H9 (cell line): ENCODE results near the gene IMPACT. TPM values are rescaled to one million over a fixed set of nuclear protein-coding genes. Genes with fewer than 3 reads are reported as not detected.

Experiments
- DNase-seq: peaks from one replicate; pipeline ENCODE4 v3.0.0-alpha.2; 2017
- H2AFZ ChIP-seq: one replicate; pipeline ENCODE4 v1.6.1; 2013; ENCODE audit warnings: mild to moderate bottlenecking, low read length, control low read depth, moderate library complexity
- H2AK5ac ChIP-seq: 2 replicates; pipeline ENCODE4 v1.6.1; 2013; ENCODE audit warnings: low read length, control low read depth, mixed read lengths; ENCODE audit not compliant: insufficient read length
- H2BK120ac ChIP-seq: one replicate; pipeline ENCODE4 v1.6.1; 2013; ENCODE audit warnings: low read depth, mild to moderate bottlenecking, low read length, control low read depth, inconsistent platforms; ENCODE audit not compliant: poor library complexity, severe bottlenecking
- H2BK12ac ChIP-seq: 2 replicates; pipeline ENCODE4 v1.6.1; 2013; ENCODE audit warnings: low read length, control low read depth, mixed read lengths, low read depth; ENCODE audit not compliant: insufficient read length
- H2BK15ac ChIP-seq: 2 replicates; pipeline ENCODE4 v1.6.1; 2013; ENCODE audit warnings: low read depth, low read length, control low read depth
- H2BK20ac ChIP-seq: one replicate; pipeline ENCODE4 v1.6.1; 2013; ENCODE audit warnings: low read depth, mild to moderate bottlenecking, low read length, control low read depth, inconsistent platforms; ENCODE audit not compliant: poor library complexity, severe bottlenecking
- H2BK5ac ChIP-seq: 2 replicates; pipeline ENCODE4 v1.6.1; 2013; ENCODE audit warnings: low read length, control low read depth, mixed read lengths; ENCODE audit not compliant: insufficient read length
- H3K14ac ChIP-seq: 2 replicates; pipeline ENCODE4 v1.6.1; 2013; ENCODE audit warnings: low read length, control low read depth; ENCODE audit not compliant: insufficient read depth
- H3K18ac ChIP-seq: 2 replicates; pipeline ENCODE4 v1.6.1; 2013; ENCODE audit warnings: low read depth, mild to moderate bottlenecking, mixed read lengths, low read length, control low read depth; ENCODE audit not compliant: insufficient read length
- H3K23ac ChIP-seq: 2 replicates; pipeline ENCODE4 v1.6.1; 2013; ENCODE audit warnings: low read length, control low read depth, mixed read lengths, low read depth; ENCODE audit not compliant: insufficient read length
- H3K23me2 ChIP-seq: 2 replicates; pipeline ENCODE4 v1.6.1; 2013; ENCODE audit warnings: low read depth, mild to moderate bottlenecking, mixed read lengths, low read length, control low read depth; ENCODE audit not compliant: insufficient read length, poor library complexity, severe bottlenecking
- H3K27ac ChIP-seq: 2 replicates; pipeline ENCODE4 v1.5.1; 2013; ENCODE audit warnings: low read length, control low read depth, mixed read lengths, low read depth; ENCODE audit not compliant: insufficient read length
- H3K27me3 ChIP-seq: 2 replicates; pipeline ENCODE4 v1.6.1; 2013; ENCODE audit warnings: low read length, control low read depth, inconsistent platforms; ENCODE audit not compliant: insufficient read depth
- H3K4ac ChIP-seq: 2 replicates; pipeline ENCODE4 v1.6.1; 2013; ENCODE audit warnings: low read depth, mild to moderate bottlenecking, control low read depth, inconsistent platforms, low read length, moderate library complexity
- H3K4me1 ChIP-seq: 2 replicates; pipeline ENCODE4 v1.6.1; 2013; ENCODE audit warnings: low read length, control low read depth, inconsistent platforms; ENCODE audit not compliant: insufficient read depth
- H3K4me2 ChIP-seq: 2 replicates; pipeline ENCODE4 v1.6.1; 2013; ENCODE audit warnings: low read length, control low read depth, mixed read lengths; ENCODE audit not compliant: insufficient read length, insufficient read depth
- H3K56ac ChIP-seq: 2 replicates; pipeline ENCODE4 v1.6.1; 2013; ENCODE audit warnings: low read depth, mild to moderate bottlenecking, mixed read lengths, low read length, control low read depth; ENCODE audit not compliant: insufficient read length
- H3K79me1 ChIP-seq: 2 replicates; pipeline ENCODE4 v1.6.1; 2013; ENCODE audit warnings: low read depth, mild to moderate bottlenecking, moderate library complexity, low read length, control low read depth, inconsistent platforms; ENCODE audit not compliant: insufficient read depth, poor library complexity, severe bottlenecking
- H3K79me2 ChIP-seq: 2 replicates; pipeline ENCODE4 v1.6.1; 2013; ENCODE audit warnings: low read length, control low read depth, inconsistent platforms; ENCODE audit not compliant: insufficient read depth
- H3K9ac ChIP-seq: 2 replicates; pipeline ENCODE4 v1.6.1; 2013; ENCODE audit warnings: low read length, control low read depth, mixed read lengths; ENCODE audit not compliant: insufficient read length; ENCODE audit errors: extremely low read depth
- H3K9me3 ChIP-seq: one replicate; pipeline ENCODE4 v1.6.1; 2013; ENCODE audit warnings: low read depth, low read length, inconsistent platforms; ENCODE audit not compliant: control insufficient read depth
- H3T11ph ChIP-seq: one replicate; pipeline ENCODE4 v1.6.1; 2013; ENCODE audit warnings: mild to moderate bottlenecking, low read length, control low read depth, inconsistent platforms
- H4K20me1 ChIP-seq: one replicate; pipeline ENCODE4 v1.6.1; 2013; ENCODE audit not compliant: control insufficient read depth, insufficient read length, insufficient read depth
- H4K5ac ChIP-seq: 2 replicates; pipeline ENCODE4 v1.6.1; 2013; ENCODE audit warnings: low read depth, mild to moderate bottlenecking, mixed read lengths, low read length, control low read depth; ENCODE audit not compliant: insufficient read length
- H4K8ac ChIP-seq: replicated peaks from 2 replicates; pipeline ENCODE4 v1.6.1; 2013; ENCODE audit warnings: low read length, control low read depth, mixed read lengths, low read depth; ENCODE audit not compliant: insufficient read length
- H4K91ac ChIP-seq: 2 replicates; pipeline ENCODE4 v1.6.1; 2013; ENCODE audit warnings: low read depth, mild to moderate bottlenecking, moderate library complexity, mixed read lengths, low read length, control low read depth; ENCODE audit not compliant: insufficient read length
- H3K27ac Mint-ChIP-seq, 3 experiments: 2 replicates in 2 of 3; 3 replicates in 1 of 3; pipeline ENCODE4 v1.8.0; 2020 to 2021; ENCODE audit warnings: mixed read lengths in 3 of 3, mild to moderate bottlenecking in 1 of 3, moderate library complexity in 1 of 3
- H3K27me3 Mint-ChIP-seq: 2 replicates; pipeline ENCODE4 v1.8.0; 2021; ENCODE audit warnings: low read depth, mild to moderate bottlenecking, moderate library complexity, mixed read lengths
- H3K36me3 Mint-ChIP-seq, 3 experiments: 2 replicates in 2 of 3; 3 replicates in 1 of 3; pipeline ENCODE4 v1.8.0; 2020 to 2021; ENCODE audit warnings: low read depth in 3 of 3, mixed read lengths in 3 of 3; ENCODE audit not compliant: insufficient read depth in 1 of 3
- H3K4me1 Mint-ChIP-seq, 2 experiments: 2 replicates each; pipeline ENCODE4 v1.8.0; 2020; ENCODE audit warnings: mixed read lengths in 2 of 2
- H3K4me3 Mint-ChIP-seq, 2 experiments: 2 replicates in 1 of 2; 3 replicates in 1 of 2; pipeline ENCODE4 v1.8.0; 2020 to 2021; ENCODE audit warnings: mild to moderate bottlenecking in 2 of 2, mixed read lengths in 2 of 2, moderate library complexity in 1 of 2
- H3K9me3 Mint-ChIP-seq, 2 experiments: 2 replicates in 1 of 2; 3 replicates in 1 of 2; pipeline ENCODE4 v1.8.0; 2020; ENCODE audit warnings: mild to moderate bottlenecking in 2 of 2, mixed read lengths in 2 of 2, moderate library complexity in 1 of 2
- CTCF ChIP-seq: fragments of 200-600 bp; sonication (generic); conservative IDR thresholded peaks from 3 replicates; pipeline ENCODE4 v1.8.0; 2021; ENCODE audit warnings: antibody characterized with exemption, mild to moderate bottlenecking
- WGBS: extraction: QIAGEN DNeasy Blood & Tissue Kit; methylation state at CpG from one replicate; pipeline ENCODE4 v1.1.7; 2013; ENCODE audit warnings: missing lambda C conversion rate, low lambda C conversion rate, mixed read lengths; ENCODE audit not compliant: insufficient read length; ENCODE audit errors: extremely low coverage; 5-methylcytosine and 5-hydroxymethylcytosine counted together
- total RNA-seq: library from RNA; stranded (reverse); gene quantifications from 2 replicates; pipeline ENCODE4 v1.2.1, GENCODE V29; 2021

IMPACT gene
- total RNA-seq, 1 experiment from 2014 or later: 41.9 TPM

- no peak overlapping the region for H2AK5ac ChIP-seq
- no peak overlapping the region for H3K56ac ChIP-seq
- no peak overlapping the region for H3K4me3 Mint-ChIP-seq
- H2BK120ac ChIP-seq: no peak overlapping the region
- no peak for DNase-seq
- no peak overlapping the region for H3K14ac ChIP-seq
- H2BK20ac ChIP-seq: no peak overlapping the region
- no peak for TF ChIP-seq CTCF
- WGBS: no CpG with 5 or more reads among the region's 1 CpG
- no peaks in the 10 kb centered on the region for H3K9me3 Mint-ChIP-seq
- H2BK5ac ChIP-seq: no peak overlapping the region
- no peak overlapping the region for H3K27ac ChIP-seq
- H3K79me2 ChIP-seq: no peaks in the 10 kb centered on the region
- H3K27me3 Mint-ChIP-seq: no peaks in the 10 kb centered on the region
- no peak overlapping the region for H2BK15ac ChIP-seq
- H2AFZ ChIP-seq: no peak overlapping the region
- no peak overlapping the region for H3K27ac Mint-ChIP-seq
- H3K36me3 Mint-ChIP-seq: peaks cover 6 to 67% (median 63%) of the 10 kb centered on the region in 3 experiments; a peak in 6 of 7 replicates
- no peak overlapping the region for H2BK12ac ChIP-seq
- no peaks in the 10 kb centered on the region for H3K79me1 ChIP-seq
- no peaks in the 10 kb centered on the region for H3K4me1 Mint-ChIP-seq
- H3T11ph ChIP-seq: no peak overlapping the region
- no peak overlapping the region for H3K4me2 ChIP-seq
- H3K9ac ChIP-seq: no peak overlapping the region
- H4K20me1 ChIP-seq: no peaks in the 10 kb centered on the region
- no peak overlapping the region for H3K18ac ChIP-seq
- H4K91ac ChIP-seq: no peak overlapping the region
- H3K23ac ChIP-seq: no peak overlapping the region
- no peaks in the 10 kb centered on the region for H3K4me1 ChIP-seq
- no peak overlapping the region for H3K4ac ChIP-seq
- H3K9me3 ChIP-seq: no peaks in the 10 kb centered on the region
- no peak overlapping the region for H4K5ac ChIP-seq
- H4K8ac ChIP-seq: no peak overlapping the region
- H3K27me3 ChIP-seq: no peaks in the 10 kb centered on the region
- H3K23me2 ChIP-seq: no peaks in the 10 kb centered on the region
These were observed 21.5 kb downstream of the IMPACT start for GRCh38 chr18:24447961-24448360.
